Measurements from ENCODE around the gene STX4.

- TF ChIP-seq CTCF (IDR thresholded peaks at IDR 0.05) = no peak
- TF ChIP-seq POLR2A (IDR thresholded peaks at IDR 0.05) = no peak
Observed at GRCh38 chr16:31067342-31067741, 34.0 kb downstream of the STX4 start.

Data from esophagus squamous epithelium (tissue), 4 donors.